ENCODE measurements around the gene FMN1.

DNA sequence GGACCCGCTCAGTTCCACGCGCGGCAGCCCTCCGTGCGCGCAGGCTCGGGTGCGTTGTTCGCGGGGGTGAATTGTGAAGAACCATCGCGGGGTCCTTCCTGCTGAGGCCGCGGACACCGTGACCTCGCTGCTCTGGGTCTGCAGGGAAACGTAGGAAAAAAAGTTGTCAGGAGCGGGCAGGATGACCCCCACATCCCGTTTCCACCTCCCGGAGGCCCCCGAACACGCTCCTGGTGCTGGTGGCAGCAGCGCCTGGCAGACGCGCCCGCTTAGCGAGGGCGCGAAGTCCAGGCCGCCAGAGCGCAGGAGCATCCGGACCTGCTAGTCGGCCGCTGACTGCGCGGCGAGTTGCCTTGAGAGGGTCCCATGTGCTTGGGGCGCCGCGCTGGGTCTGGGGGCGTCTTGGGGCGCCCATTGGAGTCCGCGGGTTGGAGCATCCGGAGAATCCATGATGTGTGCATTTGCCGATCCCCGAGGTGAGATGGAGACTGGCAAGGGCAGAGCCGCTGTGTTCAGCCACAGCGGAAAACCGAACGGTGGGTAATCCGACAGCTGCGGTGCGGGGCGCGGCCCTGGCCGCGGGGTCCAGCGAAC lies 476.2 kb downstream of the FMN1 start:
- TF ChIP-seq EZH2 (IDR thresholded peaks at IDR 0.05) (no peak), POLR2AphosphoS5 (IDR thresholded peaks at IDR 0.05; ENCODE audit: borderline replicate concordance, low read depth, low read length) (no peak), FOXP2 (optimal IDR thresholded peaks at IDR 0.05; ENCODE audit: control extremely low read depth, extremely low read length, insufficient read depth) (no peak)

All from SK-N-MC (cell line).